ENCODE measurements around the gene VAT1L. TPM values are rescaled to one million over a fixed set of nuclear protein-coding genes. Genes with fewer than 3 reads are reported as not detected.

Gene VAT1L
- polyA plus RNA-seq, 1 of the 3 experiments (the other 2 are of a cell fraction), result 52.5 TPM

DNA sequence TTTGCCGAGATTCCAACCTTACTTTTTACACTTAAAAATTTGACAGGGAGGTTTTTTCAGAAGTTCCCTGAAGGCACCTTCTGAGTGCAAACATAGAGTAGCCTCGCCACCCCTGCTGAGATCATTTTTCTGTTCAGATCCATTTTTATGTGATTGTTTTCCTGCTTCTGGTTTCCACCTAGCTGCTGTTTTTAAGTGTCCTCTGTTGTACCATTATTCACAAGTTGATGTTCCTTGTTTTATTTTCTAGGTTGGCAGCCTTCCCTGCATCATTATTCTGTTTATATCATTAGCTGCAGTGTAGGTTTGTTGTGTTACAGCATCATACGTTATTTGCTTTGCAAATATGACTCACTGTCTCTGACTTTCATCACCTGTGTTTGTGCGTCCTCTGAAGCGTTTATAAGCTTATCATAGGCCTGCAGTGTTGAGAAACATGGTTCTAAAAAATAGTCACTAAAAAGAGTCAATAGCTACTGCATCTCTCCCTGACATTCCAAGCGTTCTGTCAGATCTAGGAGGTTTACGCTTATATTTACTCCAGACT lies 117.1 kb downstream of the VAT1L start:
- Histone ChIP-seq H3F3A (replicated peaks; ENCODE audit: insufficient read depth) (peaks cover 4% of the 10 kb centered on the region), H3K79me2 (ENCODE audit: insufficient read depth) (no peaks in the 10 kb centered on the region), H3K4me3 (ENCODE audit: low read depth in 2 of 2, low read length in 1 of 2) (no peak overlapping the region), H3K9me3 (no peaks in the 10 kb centered on the region), H3K9ac (no peak overlapping the region), H3K27me3 (ENCODE audit: insufficient read depth) (no peaks in the 10 kb centered on the region), H3K27ac (ENCODE audit: low read depth in 2 of 2, low read length in 1 of 2) (no peak overlapping the region), H3K36me3 (replicated peaks in 1 of 2; ENCODE audit: control insufficient read depth in 1 of 2, insufficient read depth in 2 of 2, low read length in 1 of 2) (no peaks in the 10 kb centered on the region), H2AFZ (ENCODE audit: low read depth) (no peak overlapping the region), H3K4me1 (ENCODE audit: control insufficient read depth in 1 of 2, insufficient read depth in 2 of 2, low read depth in 1 of 2, low read length in 1 of 2) (no peaks in the 10 kb centered on the region), H3K9me2 (no peaks in the 10 kb centered on the region), H3K4me2 (no peak overlapping the region), H4K20me1 (ENCODE audit: insufficient read depth) (no peaks in the 10 kb centered on the region)
- TF ChIP-seq, protein P1, sequence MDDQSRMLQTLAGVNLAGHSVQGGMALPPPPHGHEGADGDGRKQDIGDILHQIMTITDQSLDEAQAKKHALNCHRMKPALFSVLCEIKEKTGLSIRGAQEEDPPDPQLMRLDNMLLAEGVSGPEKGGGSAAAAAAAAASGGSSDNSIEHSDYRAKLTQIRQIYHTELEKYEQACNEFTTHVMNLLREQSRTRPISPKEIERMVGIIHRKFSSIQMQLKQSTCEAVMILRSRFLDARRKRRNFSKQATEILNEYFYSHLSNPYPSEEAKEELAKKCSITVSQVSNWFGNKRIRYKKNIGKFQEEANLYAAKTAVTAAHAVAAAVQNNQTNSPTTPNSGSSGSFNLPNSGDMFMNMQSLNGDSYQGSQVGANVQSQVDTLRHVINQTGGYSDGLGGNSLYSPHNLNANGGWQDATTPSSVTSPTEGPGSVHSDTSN (IDR thresholded peaks at IDR 0.05), result no peak
- TF ChIP-seq TCF12 (IDR thresholded peaks at IDR 0.05) (no peak), NRF1 (IDR thresholded peaks at IDR 0.05; ENCODE audit: low read depth, low read length) (no peak), SIN3A (IDR thresholded peaks at IDR 0.05; ENCODE audit: borderline replicate concordance, low read depth, low read length) (no peak), GATA2 (CRISPR knock-in tag; IDR thresholded peaks at IDR 0.05) (no peak), FOSL2 (IDR thresholded peaks at IDR 0.05; ENCODE audit: borderline replicate concordance, low read depth) (no peak), SMC3 (IDR thresholded peaks at IDR 0.05; ENCODE audit: low read depth, low read length) (no peak), MXI1 (IDR thresholded peaks at IDR 0.05; ENCODE audit: low read depth, low read length) (no peak), EZH2phosphoT487 (IDR thresholded peaks at IDR 0.05; ENCODE audit: borderline replicate concordance, low read depth) (no peak), RFX5 (IDR thresholded peaks at IDR 0.05; ENCODE audit: low read length) (no peak), ELF1 (IDR thresholded peaks at IDR 0.05) (no peak), TEAD4 (IDR thresholded peaks at IDR 0.05; ENCODE audit: borderline replicate concordance, insufficient read depth) (no peak), CHD2 (IDR thresholded peaks at IDR 0.05; ENCODE audit: low read length, partially characterized antibody) (no peak), TAF1 (IDR thresholded peaks at IDR 0.05; ENCODE audit: borderline replicate concordance, low read depth, low read length) (no peak)
- TF ChIP-seq, protein P2, sequence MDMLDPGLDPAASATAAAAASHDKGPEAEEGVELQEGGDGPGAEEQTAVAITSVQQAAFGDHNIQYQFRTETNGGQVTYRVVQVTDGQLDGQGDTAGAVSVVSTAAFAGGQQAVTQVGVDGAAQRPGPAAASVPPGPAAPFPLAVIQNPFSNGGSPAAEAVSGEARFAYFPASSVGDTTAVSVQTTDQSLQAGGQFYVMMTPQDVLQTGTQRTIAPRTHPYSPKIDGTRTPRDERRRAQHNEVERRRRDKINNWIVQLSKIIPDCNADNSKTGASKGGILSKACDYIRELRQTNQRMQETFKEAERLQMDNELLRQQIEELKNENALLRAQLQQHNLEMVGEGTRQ (IDR thresholded peaks at IDR 0.05; ENCODE audit: borderline replicate concordance, low read depth, low read length), result no peak
- TF ChIP-seq, protein P3, sequence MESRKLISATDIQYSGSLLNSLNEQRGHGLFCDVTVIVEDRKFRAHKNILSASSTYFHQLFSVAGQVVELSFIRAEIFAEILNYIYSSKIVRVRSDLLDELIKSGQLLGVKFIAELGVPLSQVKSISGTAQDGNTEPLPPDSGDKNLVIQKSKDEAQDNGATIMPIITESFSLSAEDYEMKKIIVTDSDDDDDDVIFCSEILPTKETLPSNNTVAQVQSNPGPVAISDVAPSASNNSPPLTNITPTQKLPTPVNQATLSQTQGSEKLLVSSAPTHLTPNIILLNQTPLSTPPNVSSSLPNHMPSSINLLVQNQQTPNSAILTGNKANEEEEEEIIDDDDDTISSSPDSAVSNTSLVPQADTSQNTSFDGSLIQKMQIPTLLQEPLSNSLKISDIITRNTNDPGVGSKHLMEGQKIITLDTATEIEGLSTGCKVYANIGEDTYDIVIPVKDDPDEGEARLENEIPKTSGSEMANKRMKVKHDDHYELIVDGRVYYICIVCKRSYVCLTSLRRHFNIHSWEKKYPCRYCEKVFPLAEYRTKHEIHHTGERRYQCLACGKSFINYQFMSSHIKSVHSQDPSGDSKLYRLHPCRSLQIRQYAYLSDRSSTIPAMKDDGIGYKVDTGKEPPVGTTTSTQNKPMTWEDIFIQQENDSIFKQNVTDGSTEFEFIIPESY (IDR thresholded peaks at IDR 0.05; ENCODE audit: borderline replicate concordance, low read depth), result no peak
- TF ChIP-seq, protein P4, sequence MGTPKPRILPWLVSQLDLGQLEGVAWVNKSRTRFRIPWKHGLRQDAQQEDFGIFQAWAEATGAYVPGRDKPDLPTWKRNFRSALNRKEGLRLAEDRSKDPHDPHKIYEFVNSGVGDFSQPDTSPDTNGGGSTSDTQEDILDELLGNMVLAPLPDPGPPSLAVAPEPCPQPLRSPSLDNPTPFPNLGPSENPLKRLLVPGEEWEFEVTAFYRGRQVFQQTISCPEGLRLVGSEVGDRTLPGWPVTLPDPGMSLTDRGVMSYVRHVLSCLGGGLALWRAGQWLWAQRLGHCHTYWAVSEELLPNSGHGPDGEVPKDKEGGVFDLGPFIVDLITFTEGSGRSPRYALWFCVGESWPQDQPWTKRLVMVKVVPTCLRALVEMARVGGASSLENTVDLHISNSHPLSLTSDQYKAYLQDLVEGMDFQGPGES (IDR thresholded peaks at IDR 0.05; ENCODE audit: low read depth, low read length), result no peak
- TF ChIP-seq, protein P5, sequence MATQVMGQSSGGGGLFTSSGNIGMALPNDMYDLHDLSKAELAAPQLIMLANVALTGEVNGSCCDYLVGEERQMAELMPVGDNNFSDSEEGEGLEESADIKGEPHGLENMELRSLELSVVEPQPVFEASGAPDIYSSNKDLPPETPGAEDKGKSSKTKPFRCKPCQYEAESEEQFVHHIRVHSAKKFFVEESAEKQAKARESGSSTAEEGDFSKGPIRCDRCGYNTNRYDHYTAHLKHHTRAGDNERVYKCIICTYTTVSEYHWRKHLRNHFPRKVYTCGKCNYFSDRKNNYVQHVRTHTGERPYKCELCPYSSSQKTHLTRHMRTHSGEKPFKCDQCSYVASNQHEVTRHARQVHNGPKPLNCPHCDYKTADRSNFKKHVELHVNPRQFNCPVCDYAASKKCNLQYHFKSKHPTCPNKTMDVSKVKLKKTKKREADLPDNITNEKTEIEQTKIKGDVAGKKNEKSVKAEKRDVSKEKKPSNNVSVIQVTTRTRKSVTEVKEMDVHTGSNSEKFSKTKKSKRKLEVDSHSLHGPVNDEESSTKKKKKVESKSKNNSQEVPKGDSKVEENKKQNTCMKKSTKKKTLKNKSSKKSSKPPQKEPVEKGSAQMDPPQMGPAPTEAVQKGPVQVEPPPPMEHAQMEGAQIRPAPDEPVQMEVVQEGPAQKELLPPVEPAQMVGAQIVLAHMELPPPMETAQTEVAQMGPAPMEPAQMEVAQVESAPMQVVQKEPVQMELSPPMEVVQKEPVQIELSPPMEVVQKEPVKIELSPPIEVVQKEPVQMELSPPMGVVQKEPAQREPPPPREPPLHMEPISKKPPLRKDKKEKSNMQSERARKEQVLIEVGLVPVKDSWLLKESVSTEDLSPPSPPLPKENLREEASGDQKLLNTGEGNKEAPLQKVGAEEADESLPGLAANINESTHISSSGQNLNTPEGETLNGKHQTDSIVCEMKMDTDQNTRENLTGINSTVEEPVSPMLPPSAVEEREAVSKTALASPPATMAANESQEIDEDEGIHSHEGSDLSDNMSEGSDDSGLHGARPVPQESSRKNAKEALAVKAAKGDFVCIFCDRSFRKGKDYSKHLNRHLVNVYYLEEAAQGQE (IDR thresholded peaks at IDR 0.05; ENCODE audit: low read depth, low read length), result no peak
- TF ChIP-seq, protein P6, sequence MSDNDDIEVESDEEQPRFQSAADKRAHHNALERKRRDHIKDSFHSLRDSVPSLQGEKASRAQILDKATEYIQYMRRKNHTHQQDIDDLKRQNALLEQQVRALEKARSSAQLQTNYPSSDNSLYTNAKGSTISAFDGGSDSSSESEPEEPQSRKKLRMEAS (IDR thresholded peaks at IDR 0.05; ENCODE audit: low read depth), result no peak
- TF ChIP-seq, protein P7, sequence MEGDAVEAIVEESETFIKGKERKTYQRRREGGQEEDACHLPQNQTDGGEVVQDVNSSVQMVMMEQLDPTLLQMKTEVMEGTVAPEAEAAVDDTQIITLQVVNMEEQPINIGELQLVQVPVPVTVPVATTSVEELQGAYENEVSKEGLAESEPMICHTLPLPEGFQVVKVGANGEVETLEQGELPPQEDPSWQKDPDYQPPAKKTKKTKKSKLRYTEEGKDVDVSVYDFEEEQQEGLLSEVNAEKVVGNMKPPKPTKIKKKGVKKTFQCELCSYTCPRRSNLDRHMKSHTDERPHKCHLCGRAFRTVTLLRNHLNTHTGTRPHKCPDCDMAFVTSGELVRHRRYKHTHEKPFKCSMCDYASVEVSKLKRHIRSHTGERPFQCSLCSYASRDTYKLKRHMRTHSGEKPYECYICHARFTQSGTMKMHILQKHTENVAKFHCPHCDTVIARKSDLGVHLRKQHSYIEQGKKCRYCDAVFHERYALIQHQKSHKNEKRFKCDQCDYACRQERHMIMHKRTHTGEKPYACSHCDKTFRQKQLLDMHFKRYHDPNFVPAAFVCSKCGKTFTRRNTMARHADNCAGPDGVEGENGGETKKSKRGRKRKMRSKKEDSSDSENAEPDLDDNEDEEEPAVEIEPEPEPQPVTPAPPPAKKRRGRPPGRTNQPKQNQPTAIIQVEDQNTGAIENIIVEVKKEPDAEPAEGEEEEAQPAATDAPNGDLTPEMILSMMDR (IDR thresholded peaks at IDR 0.05), result no peak
- ChIA-PET POLR2A (no interaction called here), CTCF (interaction anchor here (1.0 kb wide), 1 partner anchor 23 kb away, joined by 3 read pairs; no protein-coding TSS in a partner anchor)
- DNase-seq, result no peak
- 81% methylated on average over 7 of the region's 7 CpGs for WGBS (ENCODE audit: low lambda C conversion rate)
